GM19324 (cell line): ENCODE measurements around the gene SRP14.
"Not testable (repeated sequence)": the region's sequence is repeated elsewhere in the genome, so short reads cannot be mapped to it uniquely, and the experiment has no call there.

Source experiments
- ATAC-seq: cut with Tn5 transposase; IDR thresholded peaks from one replicate; pipeline ENCODE4 v1.9.1; 2021; ENCODE audit warnings: mild to moderate bottlenecking, moderate library complexity; ENCODE audit not compliant: unreplicated experiment, low FRiP score

SRP14 gene

DNA sequence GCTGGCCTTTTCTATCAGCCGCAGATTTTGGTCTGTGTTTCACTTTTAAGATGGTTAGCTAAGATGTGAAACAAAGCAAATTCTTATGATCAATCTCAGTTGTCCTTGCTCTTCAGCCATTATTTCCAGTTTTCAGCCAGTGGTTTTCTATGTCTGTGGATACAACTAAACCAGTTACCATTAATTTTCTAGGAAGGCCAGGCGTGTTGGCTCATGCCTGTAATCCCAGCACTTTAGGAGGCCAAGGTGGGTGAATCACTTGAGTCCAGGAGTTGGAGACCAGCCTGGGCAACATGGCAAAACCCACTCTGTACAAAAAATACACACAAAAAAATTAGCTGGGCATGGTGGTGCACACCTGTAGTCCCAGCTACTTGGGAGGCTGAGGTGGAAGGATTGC lies 42.8 kb downstream of the SRP14 start:
- ATAC-seq: not testable (repeated sequence)

DNA sequence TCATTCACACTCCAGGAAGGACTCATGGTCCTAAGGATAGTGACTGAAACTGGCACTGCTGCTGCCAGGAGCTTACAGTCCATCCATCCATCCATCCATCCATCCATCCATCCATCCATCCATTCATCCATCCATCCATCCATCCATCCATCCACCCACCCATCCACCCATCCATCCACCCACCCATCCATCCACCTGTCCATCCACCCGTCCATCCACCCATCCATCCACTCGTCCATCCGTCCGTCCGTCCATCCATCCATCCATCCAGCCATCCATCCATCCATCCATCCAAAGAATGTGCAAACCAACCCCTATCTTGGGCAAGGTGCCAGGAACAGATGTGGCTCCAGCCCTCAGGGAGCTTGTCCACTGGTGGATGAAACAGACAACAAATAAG lies 46.0 kb downstream of the SRP14 start:
- ATAC-seq: not testable (repeated sequence)

DNA sequence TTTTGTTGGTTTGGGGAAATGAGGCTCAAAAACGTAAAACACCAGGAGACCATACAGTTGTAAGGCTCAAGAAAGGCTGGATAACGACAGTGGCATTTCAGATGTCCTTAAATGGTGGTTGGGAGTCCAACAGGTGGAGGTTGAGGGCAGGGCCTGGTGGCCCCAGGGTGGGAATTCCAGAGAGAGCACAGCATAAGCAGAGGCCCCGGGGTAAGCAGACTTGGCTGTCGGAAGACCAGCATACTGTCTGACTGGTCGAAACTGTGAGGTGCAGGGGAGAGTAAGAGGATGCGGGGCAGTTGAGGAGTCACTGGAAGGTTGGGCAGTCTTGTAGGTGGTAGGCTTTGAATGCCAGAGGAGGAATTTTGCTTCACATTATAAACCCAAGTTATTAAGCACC lies 48.3 kb downstream of the SRP14 start:
- ATAC-seq: no peak

DNA sequence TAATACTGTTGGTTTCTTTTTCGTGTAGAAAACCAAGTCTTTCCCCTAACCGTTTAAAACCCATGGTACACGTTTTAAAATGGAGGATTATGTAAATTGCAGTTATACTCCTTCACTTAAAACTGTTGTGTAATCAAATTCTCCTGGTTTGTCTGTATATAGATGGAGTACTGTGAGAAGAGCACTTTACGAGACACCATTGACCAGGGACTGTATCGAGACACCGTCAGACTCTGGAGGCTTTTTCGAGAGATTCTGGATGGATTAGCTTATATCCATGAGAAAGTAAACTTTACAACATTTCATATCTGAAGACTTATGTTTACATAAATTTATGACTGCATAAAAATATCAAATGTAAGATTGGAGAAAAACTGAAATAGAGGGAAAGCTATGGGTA lies 51.2 kb downstream of the SRP14 start:
- ATAC-seq: no peak
